IMR-90 (cell line): ENCODE data around the gene SV2B. TPM values are rescaled to one million over a fixed set of nuclear protein-coding genes. Genes with fewer than 3 reads are reported as not detected.

Source experiments
- ATAC-seq: fragments of 200-7000 bp; cut with Tn5 transposase; 2 replicates; pipeline ENCODE4 v1.9.1; 2020; ENCODE audit warnings: low read depth, mild to moderate bottlenecking, moderate library complexity
- BruUV-seq: library from RNA; stranded (reverse); fragments of 400-500 nt; replicated peaks from 2 replicates; lab custom pipeline; 2021; lab: Mats Ljungman, UMichigan
- CTCF ChIA-PET: fragments of 300-600 bp; formaldehyde crosslinking; extraction: SDS; loops from one replicate; lab custom pipeline; 2021; ENCODE audit warnings: antibody characterized with exemption; lab: Yijun Ruan, JAX
- POLR2A ChIA-PET: fragments of 300-600 bp; sonication (Branson Sonifier 250); formaldehyde crosslinking; loops from one replicate; lab custom pipeline; 2022; ENCODE audit warnings: antibody characterized with exemption; ENCODE audit not compliant: unreplicated experiment; lab: Charles Lee
- DNase-seq: peaks from one replicate; pipeline ENCODE4 v3.0.0; 2013
- H2AFZ ChIP-seq: replicated peaks from 2 replicates; pipeline ENCODE3; 2013; ENCODE audit warnings: low read length, mild to moderate bottlenecking; ENCODE audit not compliant: poor library complexity
- H2AK5ac ChIP-seq: 2 replicates; pipeline ENCODE4 v1.6.1; 2013; ENCODE audit warnings: low read depth, low read length, inconsistent platforms
- H2AK9ac ChIP-seq: replicated peaks from 2 replicates; pipeline ENCODE3; 2013; ENCODE audit warnings: mild to moderate bottlenecking, low read depth, low read length, moderate library complexity; ENCODE audit not compliant: poor library complexity
- H2BK120ac ChIP-seq: 2 replicates; pipeline ENCODE4 v1.6.1; 2013; ENCODE audit warnings: low read depth, low read length, inconsistent platforms
- H2BK15ac ChIP-seq: 3 replicates; pipeline ENCODE4 v1.6.1; 2013; ENCODE audit warnings: low read depth, low read length, inconsistent platforms
- H2BK20ac ChIP-seq: 2 replicates; pipeline ENCODE4 v1.6.1; 2013; ENCODE audit warnings: low read depth, mild to moderate bottlenecking, inconsistent platforms, low read length, moderate library complexity
- H2BK5ac ChIP-seq: 2 replicates; pipeline ENCODE4 v1.6.1; 2013; ENCODE audit warnings: mild to moderate bottlenecking, low read depth, low read length, inconsistent platforms; ENCODE audit not compliant: poor library complexity, severe bottlenecking
- H3K14ac ChIP-seq: replicated peaks from 2 replicates; pipeline ENCODE4 v1.6.1; 2013; ENCODE audit warnings: low read depth, low read length, inconsistent platforms
- H3K18ac ChIP-seq: 2 replicates; pipeline ENCODE4 v1.6.1; 2013; ENCODE audit warnings: low read depth, low read length, control low read depth
- H3K23ac ChIP-seq: 2 replicates; pipeline ENCODE4 v1.6.1; 2013; ENCODE audit warnings: low read depth, low read length, inconsistent platforms
- H3K27ac ChIP-seq: 2 replicates; pipeline ENCODE4 v1.5.1; 2013; ENCODE audit warnings: mild to moderate bottlenecking, control low read depth, low read length; ENCODE audit not compliant: insufficient read depth
- H3K27me3 ChIP-seq: 2 replicates; pipeline ENCODE4 v1.6.1; 2013; ENCODE audit warnings: low read length; ENCODE audit not compliant: control insufficient read depth, insufficient read depth
- H3K36me3 ChIP-seq: 2 replicates; pipeline ENCODE4 v1.6.1; 2013; ENCODE audit warnings: low read length, mixed read lengths; ENCODE audit not compliant: control insufficient read depth, insufficient read depth
- H3K4ac ChIP-seq: 2 replicates; pipeline ENCODE4 v1.6.1; 2013; ENCODE audit warnings: low read depth, low read length, inconsistent platforms
- H3K4me1 ChIP-seq: 2 replicates; pipeline ENCODE4 v1.6.1; 2013; ENCODE audit warnings: low read length, mixed read lengths; ENCODE audit not compliant: control insufficient read depth, insufficient read depth
- H3K4me2 ChIP-seq: 2 replicates; pipeline ENCODE4 v1.6.1; 2013; ENCODE audit warnings: low read depth, mild to moderate bottlenecking, control low read depth, low read length, moderate library complexity
- H3K4me3 ChIP-seq: 2 replicates; pipeline ENCODE4 v1.5.1; 2013; ENCODE audit warnings: low read depth, mild to moderate bottlenecking, control low read depth, low read length, moderate library complexity; ENCODE audit not compliant: insufficient read depth
- H3K56ac ChIP-seq: 2 replicates; pipeline ENCODE4 v1.6.1; 2013; ENCODE audit warnings: low read length, inconsistent platforms; ENCODE audit not compliant: insufficient read depth; ENCODE audit errors: extremely low read depth
- H3K79me1 ChIP-seq, 2 experiments: 2 replicates each; pipeline ENCODE4 v1.6.1; 2013; ENCODE audit warnings: low read length in 2 of 2, inconsistent platforms in 1 of 2, low read depth in 1 of 2
- H3K9ac ChIP-seq: 2 replicates; pipeline ENCODE4 v1.6.1; 2013; ENCODE audit warnings: low read depth, low read length, control low read depth
- H3K9me1 ChIP-seq: 2 replicates; pipeline ENCODE4 v1.6.1; 2013; ENCODE audit warnings: low read length, inconsistent platforms; ENCODE audit not compliant: insufficient read depth
- H3K9me3 ChIP-seq: 2 replicates; pipeline ENCODE4 v1.6.1; 2013; ENCODE audit warnings: low read length; ENCODE audit not compliant: control insufficient read depth, insufficient read depth
- H4K20me1 ChIP-seq: 2 replicates; pipeline ENCODE4 v1.6.1; 2013; ENCODE audit warnings: low read length, inconsistent platforms; ENCODE audit not compliant: insufficient read depth
- H4K5ac ChIP-seq: 2 replicates; pipeline ENCODE4 v1.6.1; 2013; ENCODE audit warnings: mild to moderate bottlenecking, low read depth, low read length, control low read depth
- H4K8ac ChIP-seq, 2 experiments: 2 replicates each; pipeline ENCODE4 v1.6.1; 2013; ENCODE audit warnings: low read depth in 2 of 2, low read length in 2 of 2, control low read depth in 1 of 2, inconsistent platforms in 1 of 2
- H4K91ac ChIP-seq: 2 replicates; pipeline ENCODE4 v1.6.1; 2013; ENCODE audit warnings: low read depth, low read length, inconsistent platforms; ENCODE audit not compliant: insufficient read depth
- CEBPB ChIP-seq: IDR thresholded peaks from 2 replicates; pipeline ENCODE4 v1.6.1; 2012; ENCODE audit warnings: low read depth, low read length, improper control_type of control experiment
- CTCF ChIP-seq: conservative IDR thresholded peaks from 2 replicates; pipeline ENCODE4 v1.5.1; 2012; ENCODE audit warnings: mild to moderate bottlenecking, low read depth, low read length, improper control_type of control experiment
- FOS ChIP-seq: fragments of 150-350 bp; IDR thresholded peaks from 2 replicates; pipeline ENCODE4 v1.6.1; 2016; ENCODE audit warnings: low read depth, low read length
- MAFK ChIP-seq: IDR thresholded peaks from 2 replicates; pipeline ENCODE4 v1.6.1; 2012; ENCODE audit warnings: low read depth, low read length, improper control_type of control experiment
- MXI1 ChIP-seq: IDR thresholded peaks from 2 replicates; pipeline ENCODE4 v1.6.1; 2012; ENCODE audit warnings: low read depth, mild to moderate bottlenecking, low read length, moderate library complexity, borderline replicate concordance
- POLR2A ChIP-seq: IDR thresholded peaks from 2 replicates; pipeline ENCODE4 v1.6.1; 2012; ENCODE audit warnings: mild to moderate bottlenecking, low read depth, low read length
- RAD21 ChIP-seq: IDR thresholded peaks from 2 replicates; pipeline ENCODE4 v1.6.1; 2012; ENCODE audit warnings: low read length, improper control_type of control experiment
- RCOR1 ChIP-seq: IDR thresholded peaks from 2 replicates; pipeline ENCODE4 v1.6.1; 2012; ENCODE audit warnings: mild to moderate bottlenecking, low read length, improper control_type of control experiment; ENCODE audit not compliant: insufficient replicate concordance
- SMC3 ChIP-seq: fragments of 150-350 bp; IDR thresholded peaks from 2 replicates; pipeline ENCODE4 v1.6.1; 2016; ENCODE audit warnings: low read depth, mild to moderate bottlenecking, antibody characterized with exemption, low read length, moderate library complexity
- USF2 ChIP-seq: fragments of 150-350 bp; IDR thresholded peaks from 2 replicates; pipeline ENCODE4 v1.6.1; 2017; ENCODE audit warnings: mild to moderate bottlenecking, antibody characterized with exemption, low read length, low read depth
- WGBS, 2 experiments: methylation state at CpG; one replicate each; pipeline versions ENCODE4 v1.1.5 to v1.1.7; 2013; ENCODE audit warnings: missing lambda C conversion rate in 2 of 2; ENCODE audit not compliant: insufficient read length in 1 of 2; ENCODE audit errors: extremely low coverage in 2 of 2; 5-methylcytosine and 5-hydroxymethylcytosine counted together
- dilution Hi-C: fragments of 300-500 bp; cut with HindIII; formaldehyde crosslinking; loops from one replicate; pipeline ENCODE4 v1.14.3; 2018; ENCODE audit warnings: low sequenced_read_pairs; ENCODE audit not compliant: unreplicated experiment
- in situ Hi-C: fragments of 300-500 bp; cut with MboI; formaldehyde crosslinking; loops from 3 replicates; pipeline ENCODE4 v1.14.3; 2019; ENCODE audit warnings: low sequenced_read_pairs, inconsistent platforms, mixed read lengths
- intact Hi-C: fragments of 100-400 bp; cut with micrococcal nuclease; formaldehyde crosslinking; loops from 2 replicates; pipeline ENCODE4 v1.10.0; 2022
- polyA plus RNA-seq, 3 experiments: library from polyadenylated mRNA; depleted of rRNA; stranded (reverse); fragments of >200 nt; gene quantifications; 2 replicates each; pipeline ENCODE4 v1.2.3, GENCODE V29; 2012; ENCODE audit warnings: low replicate concordance in 1 of 3
- total RNA-seq: library from RNA; depleted of rRNA; stranded (reverse); fragments of >200 nt; gene quantifications from 2 replicates; pipeline ENCODE4 v1.2.3, GENCODE V29; 2012
- TF ChIP-seq, protein P1 (sequence below): fragments of 150-350 bp; IDR thresholded peaks from 2 replicates; pipeline ENCODE4 v1.6.1; 2016; ENCODE audit warnings: low read depth, mild to moderate bottlenecking, low read length, moderate library complexity, borderline replicate concordance

SV2B gene
- total and polyA plus RNA-seq, 2 of the 4 experiments (the other 2 are of a cell fraction), result not detected

DNA sequence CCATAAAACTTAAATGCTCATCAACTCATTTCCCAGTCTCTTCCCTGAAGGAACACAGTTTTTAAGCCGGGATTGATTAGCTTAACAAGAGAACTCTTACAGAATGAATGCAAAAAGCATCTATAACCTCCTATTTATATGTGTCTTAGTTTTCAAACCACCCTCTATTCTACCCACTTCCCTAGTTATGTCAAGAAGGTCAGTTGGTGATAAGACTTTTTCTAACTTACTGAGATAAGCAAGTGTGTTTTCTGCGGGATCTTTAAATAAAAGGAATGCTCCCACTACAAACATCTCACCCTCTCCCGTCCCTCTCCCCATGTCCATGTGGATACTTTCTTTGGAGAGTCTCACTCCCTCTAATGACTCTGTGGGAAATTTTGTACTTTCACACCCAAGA lies 218.5 kb downstream of the SV2B start:
- Histone ChIP-seq H2BK15ac (no peak overlapping the region), H3K9ac (no peak overlapping the region), H3K23ac (no peak overlapping the region), H3K18ac (no peak overlapping the region), H3K79me1 (no peaks in the 10 kb centered on the region), H4K20me1 (no peaks in the 10 kb centered on the region), H3K4me2 (no peak overlapping the region), H3K9me1 (no peaks in the 10 kb centered on the region), H2AK5ac (no peak overlapping the region), H3K14ac (no peak overlapping the region), H2BK120ac (no peak overlapping the region), H4K91ac (no peak overlapping the region), H2BK5ac (no peak overlapping the region), H2AFZ (no peak overlapping the region), H2BK20ac (no peak overlapping the region), H3K4me1 (no peaks in the 10 kb centered on the region), H4K8ac (no peak overlapping the region), H3K56ac (no peak overlapping the region), H4K5ac (no peak overlapping the region), H3K4ac (no peak overlapping the region), H3K36me3 (no peaks in the 10 kb centered on the region), H3K27ac (no peak overlapping the region), H2AK9ac (no peak overlapping the region), H3K9me3 (no peaks in the 10 kb centered on the region), H3K4me3 (no peak overlapping the region), H3K27me3 (no peaks in the 10 kb centered on the region)
- ATAC-seq, result no peak
- no TSS peak for BruUV-seq
- no peak for DNase-seq
- TF ChIP-seq MAFK (no peak), RCOR1 (no peak), USF2 (no peak), SMC3 (no peak), FOS (no peak), POLR2A (no peak), CTCF (no peak), CEBPB (no peak), RAD21 (no peak), MXI1 (no peak)
- TF ChIP-seq, protein P1, sequence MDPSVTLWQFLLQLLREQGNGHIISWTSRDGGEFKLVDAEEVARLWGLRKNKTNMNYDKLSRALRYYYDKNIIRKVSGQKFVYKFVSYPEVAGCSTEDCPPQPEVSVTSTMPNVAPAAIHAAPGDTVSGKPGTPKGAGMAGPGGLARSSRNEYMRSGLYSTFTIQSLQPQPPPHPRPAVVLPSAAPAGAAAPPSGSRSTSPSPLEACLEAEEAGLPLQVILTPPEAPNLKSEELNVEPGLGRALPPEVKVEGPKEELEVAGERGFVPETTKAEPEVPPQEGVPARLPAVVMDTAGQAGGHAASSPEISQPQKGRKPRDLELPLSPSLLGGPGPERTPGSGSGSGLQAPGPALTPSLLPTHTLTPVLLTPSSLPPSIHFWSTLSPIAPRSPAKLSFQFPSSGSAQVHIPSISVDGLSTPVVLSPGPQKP, result no peak
- dilution Hi-C loops (no loop called here), in situ Hi-C loops (loop anchor here (25.0 kb wide), 1 partner anchor 519 kb away; no protein-coding TSS in a partner anchor), intact Hi-C loops (no loop called here)
- no CpG with 5 or more reads among the region's 3 CpGs for WGBS, 2 experiments
- POLR2A ChIA-PET, result no interaction called here
- CTCF ChIA-PET, result no interaction called here
